Measurements from ENCODE around the gene ICOSLG. TPM values are rescaled to one million over a fixed set of nuclear protein-coding genes. Genes with fewer than 3 reads are reported as not detected.
"Not testable (repeated sequence)": the region's sequence is repeated elsewhere in the genome, so short reads cannot be mapped to it uniquely, and the experiment has no call there.

The ICOSLG gene
- total and polyA plus RNA-seq, 4 donors, result 1.6 to 4.0 (median 2.7) TPM

DNA sequence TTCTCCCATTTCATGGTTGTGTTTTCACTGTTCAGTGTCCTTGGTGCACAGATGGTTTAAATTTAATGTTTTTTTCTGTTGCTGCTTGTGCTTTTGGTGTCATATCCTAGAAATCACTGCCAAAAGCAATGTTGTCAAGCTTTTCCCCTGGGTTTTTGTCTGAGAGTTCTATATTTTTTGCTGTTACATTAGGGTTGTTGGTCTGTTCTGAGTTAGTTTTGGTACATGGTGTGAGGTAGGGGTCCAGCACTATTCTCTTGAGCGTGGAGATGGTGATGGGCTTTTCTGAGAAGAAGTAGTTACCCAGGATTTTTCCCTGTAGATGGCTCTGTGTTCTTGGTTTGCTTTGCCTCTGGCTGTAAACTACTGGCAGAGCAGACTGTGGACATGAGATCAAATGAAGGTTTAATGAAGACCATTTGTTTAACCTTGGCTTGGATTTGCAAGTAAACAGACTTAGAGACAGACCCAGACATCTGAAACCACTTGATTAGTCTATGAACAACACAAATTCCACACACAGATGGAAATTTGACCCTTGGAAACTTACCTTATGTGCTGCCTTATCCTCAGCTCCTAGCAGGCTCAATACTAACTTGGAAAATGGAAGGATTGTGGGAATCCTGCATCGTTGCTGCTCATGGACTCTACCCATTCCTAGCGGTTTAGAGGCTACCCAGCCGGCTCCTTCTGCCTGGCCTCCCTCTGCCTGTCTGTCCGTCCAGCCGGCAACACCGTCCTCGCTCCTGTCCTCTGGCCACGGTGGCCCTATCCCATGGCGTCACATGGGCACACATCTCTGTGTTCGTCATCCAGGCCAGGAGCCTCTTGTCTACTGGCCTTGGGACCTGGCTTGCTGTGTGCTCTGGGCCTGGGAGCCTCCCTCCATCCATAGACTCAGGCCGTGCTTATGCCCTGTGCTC is 50.1 kb downstream of the ICOSLG start:
- not testable (repeated sequence) for H3K9ac ChIP-seq (ENCODE audit: insufficient read depth in 1 of 2, low read length in 2 of 2); H3K9me3 ChIP-seq (ENCODE audit: control insufficient read depth in 4 of 4, insufficient read depth in 3 of 4, low read length in 3 of 4); H3K4me1 ChIP-seq (ENCODE audit: control insufficient read depth in 5 of 5, insufficient read depth in 5 of 5, low read length in 5 of 5); H3K27me3 ChIP-seq (ENCODE audit: control insufficient read depth in 3 of 3, insufficient read depth in 3 of 3, low read length in 2 of 3); H3K4me3 ChIP-seq; ATAC-seq (ENCODE audit: insufficient read depth, low FRiP score); H3K27ac ChIP-seq (ENCODE audit: low read depth in 1 of 2, low read length in 1 of 2); DNase-seq; H3K36me3 ChIP-seq (ENCODE audit: control insufficient read depth in 4 of 4, insufficient read depth in 4 of 4, low read length in 4 of 4)
- WGBS, 2 donors, result 89 to 92% methylated on average over 10 to 12 of the region's 12 CpGs

- not testable (repeated sequence) for H3K27ac ChIP-seq (ENCODE audit: low read depth in 1 of 2, low read length in 1 of 2); H3K9ac ChIP-seq (ENCODE audit: insufficient read depth in 1 of 2, low read length in 2 of 2); H3K4me3 ChIP-seq; ATAC-seq (ENCODE audit: insufficient read depth, low FRiP score); H3K27me3 ChIP-seq (ENCODE audit: control insufficient read depth in 3 of 3, insufficient read depth in 3 of 3, low read length in 2 of 3); H3K4me1 ChIP-seq (ENCODE audit: control insufficient read depth in 5 of 5, insufficient read depth in 5 of 5, low read length in 5 of 5); H3K9me3 ChIP-seq (ENCODE audit: control insufficient read depth in 4 of 4, insufficient read depth in 3 of 4, low read length in 3 of 4); DNase-seq; H3K36me3 ChIP-seq (ENCODE audit: control insufficient read depth in 4 of 4, insufficient read depth in 4 of 4, low read length in 4 of 4)
- WGBS, 2 donors, result no CpG with 5 or more reads among the region's 7 CpGs
These were observed 55.9 kb downstream of the ICOSLG start for GRCh38 chr21:44184862-44185261.

DNA sequence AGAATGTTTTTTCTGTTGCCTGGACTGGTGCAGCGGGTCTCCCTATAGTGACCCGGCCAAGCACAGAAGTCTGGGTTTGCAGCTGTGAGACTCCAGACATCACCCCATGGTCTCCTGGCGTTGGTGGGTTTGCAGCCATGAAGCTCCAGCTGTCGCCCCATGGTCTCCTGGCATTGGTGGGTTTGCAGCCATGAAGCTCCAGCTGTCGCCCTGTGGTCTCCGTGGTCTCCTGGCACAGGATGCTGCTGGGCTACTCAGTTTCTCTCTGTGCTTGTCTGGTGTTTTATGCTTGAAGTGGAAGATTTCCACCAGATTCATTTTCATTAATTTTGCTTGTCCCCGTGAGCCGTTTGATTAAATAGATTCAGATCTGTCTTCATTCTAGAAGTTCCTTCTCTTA is 58.5 kb downstream of the ICOSLG start:
- H3K9ac ChIP-seq (ENCODE audit: insufficient read depth in 1 of 2, low read length in 2 of 2); H3K27me3 ChIP-seq (ENCODE audit: control insufficient read depth in 3 of 3, insufficient read depth in 3 of 3, low read length in 2 of 3); H3K4me1 ChIP-seq (ENCODE audit: control insufficient read depth in 5 of 5, insufficient read depth in 5 of 5, low read length in 5 of 5); ATAC-seq (ENCODE audit: insufficient read depth, low FRiP score); H3K4me3 ChIP-seq; H3K36me3 ChIP-seq (ENCODE audit: control insufficient read depth in 4 of 4, insufficient read depth in 4 of 4, low read length in 4 of 4); DNase-seq; H3K27ac ChIP-seq (ENCODE audit: low read depth in 1 of 2, low read length in 1 of 2); H3K9me3 ChIP-seq (ENCODE audit: control insufficient read depth in 4 of 4, insufficient read depth in 3 of 4, low read length in 3 of 4): not testable (repeated sequence)
- no CpG with 5 or more reads among the region's 8 CpGs for WGBS, 2 donors

- H3K4me1 ChIP-seq (ENCODE audit: control insufficient read depth in 5 of 5, insufficient read depth in 5 of 5, low read length in 5 of 5); DNase-seq; H3K4me3 ChIP-seq; H3K9ac ChIP-seq (ENCODE audit: insufficient read depth in 1 of 2, low read length in 2 of 2); ATAC-seq (ENCODE audit: insufficient read depth, low FRiP score); H3K36me3 ChIP-seq (ENCODE audit: control insufficient read depth in 4 of 4, insufficient read depth in 4 of 4, low read length in 4 of 4); H3K9me3 ChIP-seq (ENCODE audit: control insufficient read depth in 4 of 4, insufficient read depth in 3 of 4, low read length in 3 of 4); H3K27ac ChIP-seq (ENCODE audit: low read depth in 1 of 2, low read length in 1 of 2); H3K27me3 ChIP-seq (ENCODE audit: control insufficient read depth in 3 of 3, insufficient read depth in 3 of 3, low read length in 2 of 3): not testable (repeated sequence)
- no CpG with 5 or more reads among the region's 4 CpGs for WGBS, 2 donors
These were observed 59.2 kb downstream of the ICOSLG start for GRCh38 chr21:44181506-44181905.

DNA sequence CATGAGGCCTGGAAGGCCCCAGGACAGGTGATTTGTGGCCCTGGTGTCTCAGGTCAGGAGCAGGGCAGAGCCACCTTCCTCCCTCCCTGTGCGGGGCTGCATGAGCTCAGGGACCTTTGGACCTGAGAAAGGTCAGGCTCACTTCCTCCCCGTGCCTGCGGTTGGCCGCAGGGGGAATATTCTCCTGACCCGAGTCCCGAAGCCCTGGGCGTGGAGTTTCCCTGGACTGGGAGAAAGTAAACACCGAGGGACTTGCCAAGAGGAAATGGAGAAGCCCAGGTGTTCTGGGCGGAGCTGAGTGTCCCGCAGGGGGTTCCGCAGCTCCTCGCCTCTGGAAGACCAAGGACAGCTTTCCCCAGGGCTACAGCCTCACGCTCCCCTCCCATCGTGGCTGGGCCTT is 64.6 kb downstream of the ICOSLG start:
- WGBS, 2 donors, result 63% methylated on average over 4 of the region's 14 CpGs; no CpG with 5 or more reads in 1 of the 2 donors
- DNase-seq; H3K4me1 ChIP-seq (ENCODE audit: control insufficient read depth in 5 of 5, insufficient read depth in 5 of 5, low read length in 5 of 5); H3K36me3 ChIP-seq (ENCODE audit: control insufficient read depth in 4 of 4, insufficient read depth in 4 of 4, low read length in 4 of 4); H3K27me3 ChIP-seq (ENCODE audit: control insufficient read depth in 3 of 3, insufficient read depth in 3 of 3, low read length in 2 of 3); H3K4me3 ChIP-seq; H3K9me3 ChIP-seq (ENCODE audit: control insufficient read depth in 4 of 4, insufficient read depth in 3 of 4, low read length in 3 of 4); H3K27ac ChIP-seq (ENCODE audit: low read depth in 1 of 2, low read length in 1 of 2); H3K9ac ChIP-seq (ENCODE audit: insufficient read depth in 1 of 2, low read length in 2 of 2); ATAC-seq (ENCODE audit: insufficient read depth, low FRiP score): not testable (repeated sequence)

DNA sequence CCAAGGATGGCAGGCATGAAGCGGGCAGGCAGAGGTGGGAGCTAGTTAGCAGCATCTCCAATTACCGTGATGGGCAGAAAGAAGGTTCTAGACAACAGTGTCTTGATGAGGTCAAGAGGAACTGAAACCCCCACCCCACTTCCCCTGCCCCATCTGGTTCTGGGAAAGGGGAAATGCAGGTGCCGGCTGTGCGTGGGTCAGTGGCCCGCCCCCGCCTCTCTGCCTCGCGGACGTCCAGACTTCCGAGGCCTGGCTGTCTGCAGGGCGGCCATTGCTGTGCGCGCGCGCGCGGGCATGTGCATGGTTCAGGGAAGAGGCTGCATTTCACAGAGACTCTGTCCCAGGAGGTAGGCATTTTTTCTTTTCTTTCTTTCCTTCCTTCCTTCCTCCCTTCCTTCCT is 65.6 kb downstream of the ICOSLG start:
- not testable (repeated sequence) for H3K4me1 ChIP-seq (ENCODE audit: control insufficient read depth in 5 of 5, insufficient read depth in 5 of 5, low read length in 5 of 5); H3K9ac ChIP-seq (ENCODE audit: insufficient read depth in 1 of 2, low read length in 2 of 2); ATAC-seq (ENCODE audit: insufficient read depth, low FRiP score); H3K27me3 ChIP-seq (ENCODE audit: control insufficient read depth in 3 of 3, insufficient read depth in 3 of 3, low read length in 2 of 3); H3K36me3 ChIP-seq (ENCODE audit: control insufficient read depth in 4 of 4, insufficient read depth in 4 of 4, low read length in 4 of 4); DNase-seq; H3K9me3 ChIP-seq (ENCODE audit: control insufficient read depth in 4 of 4, insufficient read depth in 3 of 4, low read length in 3 of 4); H3K4me3 ChIP-seq; H3K27ac ChIP-seq (ENCODE audit: low read depth in 1 of 2, low read length in 1 of 2)
- no CpG with 5 or more reads among the region's 17 CpGs for WGBS, 2 donors

Small RNA genes within 50 kb of the gene (small RNA-seq; reads per million reads assigned to genes)
- gene AP001059.3 (ENCODE audit: low replicate concordance), result not detected

Other genes starting within 250 kb of the ICOSLG start
- 10 to 100 TPM; 43.0 to 43.5 TPM for gene TRAPPC10, start 228.6 kb downstream of the ICOSLG start, total RNA-seq
- gene TRAPPC10, start 228.6 kb downstream of the ICOSLG start, polyA plus RNA-seq, result 10 to 100 TPM in 1 of 2 donors, 1 to 10 TPM in 1; 7.7 to 16.5 TPM
- gene PWP2, start 133.5 kb downstream of the ICOSLG start, total RNA-seq, result 10 to 100 TPM; 10.3 to 20.4 TPM
- 1 to 10 TPM; 3.6 to 8.9 TPM for gene PWP2, start 133.5 kb downstream of the ICOSLG start, polyA plus RNA-seq
- 10 to 100 TPM in 1 of 2 donors, 1 to 10 TPM in 1; 9.8 to 29.4 TPM for gene GATD3, start 107.3 kb downstream of the ICOSLG start, total RNA-seq
- 10 to 100 TPM in 1 of 2 donors, 1 to 10 TPM in 1; 6.5 to 48.5 TPM for gene GATD3, start 107.3 kb downstream of the ICOSLG start, polyA plus RNA-seq
- not detected for gene DNMT3L, start 21.0 kb upstream of the ICOSLG start, total RNA-seq
- not detected for gene DNMT3L, start 21.0 kb upstream of the ICOSLG start, polyA plus RNA-seq
- gene AIRE, start 44.9 kb upstream of the ICOSLG start, total RNA-seq, result under 1 TPM in 1 of 2 donors, not detected in 1; 0.37 TPM
- gene AIRE, start 44.9 kb upstream of the ICOSLG start, polyA plus RNA-seq, result not detected
- gene PFKL, start 59.1 kb upstream of the ICOSLG start, total RNA-seq, result 100 to 1,000 TPM in 1 of 2 donors, 10 to 100 TPM in 1; 99.0 to 129 TPM
- 100 to 1,000 TPM in 1 of 2 donors, 10 to 100 TPM in 1; 63.4 to 106 TPM for gene PFKL, start 59.1 kb upstream of the ICOSLG start, polyA plus RNA-seq
- gene CFAP410, start 98.4 kb upstream of the ICOSLG start, total RNA-seq, result 10 to 100 TPM; 24.3 to 45.3 TPM
- 10 to 100 TPM; 33.7 to 72.7 TPM for gene CFAP410, start 98.4 kb upstream of the ICOSLG start, polyA plus RNA-seq
- gene TRPM2, start 112.7 kb upstream of the ICOSLG start, total RNA-seq, result 10 to 100 TPM in 1 of 2 donors, 1 to 10 TPM in 1; 5.9 to 13.1 TPM
- gene TRPM2, start 112.7 kb upstream of the ICOSLG start, polyA plus RNA-seq, result 10 to 100 TPM in 1 of 2 donors, 1 to 10 TPM in 1; 7.4 to 26.2 TPM
- gene LRRC3, start 214.6 kb upstream of the ICOSLG start, total RNA-seq, result 1 to 10 TPM; 2.8 to 3.6 TPM
- 1 to 10 TPM; 1.4 to 2.0 TPM for gene LRRC3, start 214.6 kb upstream of the ICOSLG start, polyA plus RNA-seq

Data from lung (tissue), 11 donors.